Activated T-helper 1 cell treated with anti-CD3 and anti-CD28 coated beads, Interleukin-12 subunit alpha, Interleukin-12 subunit beta, Interleukin-2, Interleukin-4 antibody, amounts not matched to agents 30 ng/mL and 10 ng/mL and 1 ng/mL, durations not matched to agents 14 hours and 24 hours and 36 hours (primary cell): ENCODE data around the gene PGAM5. TPM values are rescaled to one million over a fixed set of nuclear protein-coding genes. Genes with fewer than 3 reads are reported as not detected.

Source experiments
- DNase-seq: peaks from one replicate; pipeline ENCODE4 v3.0.0; 2021; ENCODE audit warnings: low spot score
- H3K27ac Mint-ChIP-seq: one replicate; pipeline ENCODE4 v1.8.0; 2021; ENCODE audit warnings: mild to moderate bottlenecking, mixed read lengths
- H3K27me3 Mint-ChIP-seq: one replicate; pipeline ENCODE4 v1.8.0; 2022; ENCODE audit warnings: mild to moderate bottlenecking, moderate library complexity, mixed read lengths; ENCODE audit not compliant: insufficient read depth
- H3K36me3 Mint-ChIP-seq: one replicate; pipeline ENCODE4 v1.8.0; 2021; ENCODE audit warnings: low read depth, mixed read lengths
- H3K4me1 Mint-ChIP-seq: one replicate; pipeline ENCODE4 v1.8.0; 2021; ENCODE audit warnings: low read depth, mixed read lengths
- H3K4me3 Mint-ChIP-seq: one replicate; pipeline ENCODE4 v1.8.0; 2021; ENCODE audit warnings: mild to moderate bottlenecking, moderate library complexity, mixed read lengths
- H3K9me3 Mint-ChIP-seq: one replicate; pipeline ENCODE4 v1.8.0; 2021; ENCODE audit warnings: mixed read lengths
- intact Hi-C: fragments of 100-400 bp; cut with micrococcal nuclease; formaldehyde crosslinking; loops from one replicate; pipeline ENCODE4 v1.15.1; 2024
- total RNA-seq: library from RNA; stranded (reverse); gene quantifications from 2 replicates; pipeline ENCODE4 v1.2.3, GENCODE V29; 2022

PGAM5 gene
- total RNA-seq, 1 donor from 2014 or later = 111 TPM

DNA sequence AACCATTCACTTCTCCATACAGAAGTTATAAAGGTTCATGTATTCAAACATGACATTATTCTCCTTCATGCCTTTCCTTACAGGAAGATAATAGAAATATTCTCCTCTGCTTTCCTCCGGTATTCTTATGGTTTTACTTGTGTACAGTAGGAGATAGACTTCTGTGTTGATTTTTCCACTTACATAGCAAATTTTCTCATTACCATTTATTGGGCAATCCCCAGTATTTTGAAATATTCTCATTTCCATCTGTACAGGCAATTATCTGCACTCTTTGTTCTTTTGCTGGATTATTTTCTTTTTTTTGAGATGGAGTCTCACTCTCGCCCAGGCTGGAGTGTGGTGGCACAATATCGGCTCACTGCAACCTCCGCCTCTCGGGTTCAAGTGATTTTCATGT, 12.3 kb upstream of the PGAM5 start:
- Mint-ChIP-seq H3K4me3 (no peak overlapping the region), H3K27ac (no peak overlapping the region), H3K9me3 (no peaks in the 10 kb centered on the region), H3K27me3 (no peaks in the 10 kb centered on the region), H3K36me3 (peaks cover 27% of the 10 kb centered on the region), H3K4me1 (no peaks in the 10 kb centered on the region)
- intact Hi-C loops = no loop called here
- DNase-seq = no peak

- DNase-seq = no peak
- Mint-ChIP-seq H3K9me3 (no peaks in the 10 kb centered on the region), H3K36me3 (peaks cover 33% of the 10 kb centered on the region)
Measured at GRCh38 chr12:132700212-132700822, 10.3 kb upstream of the PGAM5 start.

DNA sequence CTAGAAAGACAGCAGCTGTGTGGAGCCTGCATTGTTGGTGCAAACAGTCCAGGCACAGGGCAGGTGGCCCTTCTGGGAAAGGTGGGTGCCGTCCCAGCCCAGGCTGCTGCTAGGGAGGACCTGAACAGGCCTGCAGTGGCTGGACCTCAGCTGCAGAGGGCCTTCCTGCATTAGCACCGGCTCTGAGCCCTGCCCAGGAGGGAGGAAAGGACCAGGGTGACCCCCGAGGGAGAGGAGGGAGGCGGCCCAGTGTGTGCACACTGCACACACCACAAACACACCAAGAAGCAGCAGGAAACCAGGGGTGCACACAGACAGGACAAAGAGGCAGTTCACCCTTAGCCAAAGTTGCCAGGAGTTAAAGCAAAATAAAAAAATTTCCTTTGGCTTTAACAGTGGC, 8.0 kb upstream of the PGAM5 start:
- no peak overlapping the region for H3K4me3 Mint-ChIP-seq
- no peaks in the 10 kb centered on the region for H3K9me3 Mint-ChIP-seq
- no peak for DNase-seq
- no peaks in the 10 kb centered on the region for H3K4me1 Mint-ChIP-seq
- peaks cover 34% of the 10 kb centered on the region for H3K36me3 Mint-ChIP-seq
- H3K27ac Mint-ChIP-seq = no peak overlapping the region
- no peaks in the 10 kb centered on the region for H3K27me3 Mint-ChIP-seq
- intact Hi-C loops = no loop called here

More at GRCh38 chr12:132700212-132700822, 10.3 kb upstream of the PGAM5 start:
- H3K27ac Mint-ChIP-seq = no peak overlapping the region
- intact Hi-C loops = no loop called here
- no peaks in the 10 kb centered on the region for H3K27me3 Mint-ChIP-seq
- H3K4me3 Mint-ChIP-seq = no peak overlapping the region
- H3K4me1 Mint-ChIP-seq = no peaks in the 10 kb centered on the region

GRCh38 chr12:132703641-132704040, 7.0 kb upstream of the PGAM5 start:
- Mint-ChIP-seq H3K27me3 (no peaks in the 10 kb centered on the region), H3K27ac (no peak overlapping the region), H3K4me1 (no peaks in the 10 kb centered on the region), H3K4me3 (no peak overlapping the region), H3K36me3 (peaks cover 31% of the 10 kb centered on the region), H3K9me3 (no peaks in the 10 kb centered on the region)
- DNase-seq = no peak
- intact Hi-C loops = no loop called here

- Mint-ChIP-seq H3K4me3 (peak overlapping the region; percentile 41), H3K9me3 (no peaks in the 10 kb centered on the region), H3K36me3 (peaks cover 20% of the 10 kb centered on the region), H3K27ac (no peak overlapping the region), H3K4me1 (peaks cover 7% of the 10 kb centered on the region), H3K27me3 (no peaks in the 10 kb centered on the region)
- intact Hi-C loops = no loop called here
- no peak for DNase-seq
Measured at GRCh38 chr12:132707241-132707640, 3.4 kb upstream of the PGAM5 start.

DNA sequence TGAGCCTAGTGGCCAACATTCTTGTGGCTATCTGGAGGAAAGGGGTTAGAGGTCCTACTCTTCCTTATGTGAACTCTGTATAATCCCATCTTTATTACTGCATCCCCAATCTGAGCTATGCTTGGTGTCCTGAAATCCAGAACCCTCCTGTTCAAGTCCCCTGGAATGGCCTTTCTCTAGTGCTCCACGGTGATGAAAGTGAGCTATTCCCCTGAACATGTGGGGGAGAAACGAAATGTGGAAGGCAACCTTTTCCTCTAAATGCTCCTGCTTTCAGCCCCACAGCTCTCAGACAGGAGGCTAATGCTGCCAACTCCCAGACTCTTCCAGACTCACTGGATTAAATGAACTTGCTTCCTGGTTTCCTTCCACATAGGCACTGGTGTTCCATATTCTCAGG, 2.5 kb upstream of the PGAM5 start:
- Mint-ChIP-seq H3K27ac (no peak overlapping the region), H3K4me3 (no peak overlapping the region), H3K27me3 (no peaks in the 10 kb centered on the region), H3K9me3 (no peaks in the 10 kb centered on the region), H3K36me3 (peaks cover 20% of the 10 kb centered on the region), H3K4me1 (peaks cover 9% of the 10 kb centered on the region)
- DNase-seq = no peak
- intact Hi-C loops = no loop called here

DNA sequence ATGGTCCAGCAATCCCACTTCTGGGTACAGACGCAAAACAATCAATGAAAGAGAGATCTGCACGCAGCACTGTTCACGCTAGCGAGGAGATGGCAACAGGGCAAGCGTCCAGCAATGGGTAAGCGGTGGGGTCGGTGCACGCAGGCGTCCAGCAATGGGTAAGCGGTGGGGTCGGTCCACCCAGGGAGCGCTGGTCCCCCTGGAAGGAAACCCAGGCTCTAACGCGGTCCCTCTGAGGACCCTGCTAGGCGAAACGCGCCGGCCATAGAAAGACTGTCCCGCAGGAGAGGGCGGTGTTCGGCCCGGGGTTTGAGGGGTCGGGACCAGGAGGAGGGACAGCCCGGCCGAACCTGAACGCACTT, 618 bp upstream of the PGAM5 start:
- H3K4me1 Mint-ChIP-seq = peaks cover 15% of the 10 kb centered on the region
- intact Hi-C loops = loop anchor here (1.0 kb wide), 4 partner anchors 23 to 177 kb away; partner anchors contain the start of genes CHFR, GOLGA3, POLE and PXMP2
- no peaks in the 10 kb centered on the region for H3K9me3 Mint-ChIP-seq
- H3K36me3 Mint-ChIP-seq = peaks cover 14% of the 10 kb centered on the region
- H3K27me3 Mint-ChIP-seq = no peaks in the 10 kb centered on the region
- H3K27ac Mint-ChIP-seq = peak overlapping the region; percentile 96
- H3K4me3 Mint-ChIP-seq = peak overlapping the region; percentile 92
- peak; percentile 12 for DNase-seq

- peaks cover 15% of the 10 kb centered on the region for H3K4me1 Mint-ChIP-seq
- H3K27me3 Mint-ChIP-seq = no peaks in the 10 kb centered on the region
- peak; percentile 25 for DNase-seq
- H3K36me3 Mint-ChIP-seq = peaks cover 14% of the 10 kb centered on the region
- intact Hi-C loops = no loop called here
- H3K9me3 Mint-ChIP-seq = no peaks in the 10 kb centered on the region
- H3K4me3 Mint-ChIP-seq = peak overlapping the region; percentile 89
- peak overlapping the region; percentile 23 for H3K27ac Mint-ChIP-seq
Measured at GRCh38 chr12:132711080-132711843, 620 bp downstream of the PGAM5 start.

DNA sequence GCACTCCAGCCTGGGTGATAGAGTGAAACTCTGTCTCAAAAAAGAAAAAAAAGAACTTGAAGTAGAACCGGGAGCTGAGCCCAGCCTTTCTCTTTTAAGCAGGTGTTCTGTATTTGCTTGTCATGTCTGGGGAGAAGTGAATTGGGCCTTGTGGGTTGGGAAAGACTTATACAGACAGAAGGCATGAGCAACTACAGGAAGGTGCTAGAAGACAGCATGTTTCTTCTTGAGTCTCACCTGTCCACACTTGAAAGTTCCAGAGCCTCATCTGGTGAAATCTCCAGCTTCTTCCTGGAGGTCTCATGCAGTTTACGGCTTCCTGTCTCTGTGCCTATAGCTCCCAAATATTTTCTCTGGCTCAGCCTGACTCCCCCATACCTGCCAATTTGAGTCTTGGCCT, 2.5 kb downstream of the PGAM5 start:
- no peak for DNase-seq
- Mint-ChIP-seq H3K36me3 (peaks cover 14% of the 10 kb centered on the region), H3K9me3 (no peaks in the 10 kb centered on the region), H3K27me3 (no peaks in the 10 kb centered on the region), H3K27ac (no peak overlapping the region), H3K4me1 (peaks cover 15% of the 10 kb centered on the region), H3K4me3 (peak overlapping the region; percentile 37)
- intact Hi-C loops = no loop called here

- no peaks in the 10 kb centered on the region for H3K27me3 Mint-ChIP-seq
- H3K36me3 Mint-ChIP-seq = peaks cover 27% of the 10 kb centered on the region
- H3K27ac Mint-ChIP-seq = no peak overlapping the region
- peaks cover 10% of the 10 kb centered on the region for H3K4me1 Mint-ChIP-seq
- no peak overlapping the region for H3K4me3 Mint-ChIP-seq
- H3K9me3 Mint-ChIP-seq = no peaks in the 10 kb centered on the region
- no peak for DNase-seq
- intact Hi-C loops = no loop called here
Measured at GRCh38 chr12:132715874-132716273, 5.2 kb downstream of the PGAM5 start.

DNA sequence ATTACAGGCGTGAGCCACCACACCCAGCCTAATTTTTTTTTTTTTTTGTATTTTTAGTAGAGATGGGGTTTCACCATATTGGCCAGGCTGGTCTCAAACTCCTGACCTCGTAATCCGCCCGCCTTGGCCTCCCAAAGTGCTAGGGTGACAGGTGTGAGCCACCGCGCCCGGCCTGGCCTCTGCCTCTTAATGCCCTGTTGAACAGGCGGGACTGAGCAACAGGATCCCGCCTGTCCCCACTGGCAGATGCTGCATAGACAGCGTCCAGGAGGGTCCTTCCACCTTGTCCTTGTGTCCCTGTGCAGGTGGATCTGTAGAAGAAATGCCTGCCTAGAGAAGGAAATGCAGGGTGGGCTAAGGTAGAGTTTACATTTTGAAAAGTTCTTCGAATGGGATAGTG, 5.7 kb downstream of the PGAM5 start:
- no peaks in the 10 kb centered on the region for H3K27me3 Mint-ChIP-seq
- no peak overlapping the region for H3K4me3 Mint-ChIP-seq
- intact Hi-C loops = no loop called here
- H3K27ac Mint-ChIP-seq = no peak overlapping the region
- H3K4me1 Mint-ChIP-seq = peaks cover 10% of the 10 kb centered on the region
- no peak for DNase-seq
- no peaks in the 10 kb centered on the region for H3K9me3 Mint-ChIP-seq
- peaks cover 30% of the 10 kb centered on the region for H3K36me3 Mint-ChIP-seq

DNA sequence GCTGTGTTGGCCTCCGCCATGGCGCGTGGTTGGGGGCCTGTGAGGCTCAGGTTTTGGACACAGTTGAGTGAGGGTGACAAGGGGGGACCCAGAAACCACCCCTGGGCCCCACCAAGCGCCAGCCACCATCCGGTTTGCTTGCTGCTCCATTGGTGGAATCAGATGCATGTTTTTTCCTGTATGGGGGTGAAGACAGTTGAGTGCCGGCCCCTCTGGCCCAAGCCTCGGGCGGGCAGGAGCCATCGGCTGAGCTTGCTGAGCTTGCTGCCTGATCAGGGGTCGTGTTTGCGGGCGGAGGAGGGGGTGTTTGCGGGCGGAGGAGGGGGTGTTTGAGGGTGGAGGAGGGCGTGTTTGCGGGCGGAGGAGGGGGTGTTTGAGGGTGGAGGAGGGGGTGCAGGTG, 6.4 kb downstream of the PGAM5 start:
- Mint-ChIP-seq H3K9me3 (no peaks in the 10 kb centered on the region), H3K27ac (no peak overlapping the region), H3K27me3 (no peaks in the 10 kb centered on the region), H3K4me1 (peaks cover 10% of the 10 kb centered on the region), H3K4me3 (no peak overlapping the region), H3K36me3 (peaks cover 30% of the 10 kb centered on the region)
- intact Hi-C loops = no loop called here
- DNase-seq = no peak

DNA sequence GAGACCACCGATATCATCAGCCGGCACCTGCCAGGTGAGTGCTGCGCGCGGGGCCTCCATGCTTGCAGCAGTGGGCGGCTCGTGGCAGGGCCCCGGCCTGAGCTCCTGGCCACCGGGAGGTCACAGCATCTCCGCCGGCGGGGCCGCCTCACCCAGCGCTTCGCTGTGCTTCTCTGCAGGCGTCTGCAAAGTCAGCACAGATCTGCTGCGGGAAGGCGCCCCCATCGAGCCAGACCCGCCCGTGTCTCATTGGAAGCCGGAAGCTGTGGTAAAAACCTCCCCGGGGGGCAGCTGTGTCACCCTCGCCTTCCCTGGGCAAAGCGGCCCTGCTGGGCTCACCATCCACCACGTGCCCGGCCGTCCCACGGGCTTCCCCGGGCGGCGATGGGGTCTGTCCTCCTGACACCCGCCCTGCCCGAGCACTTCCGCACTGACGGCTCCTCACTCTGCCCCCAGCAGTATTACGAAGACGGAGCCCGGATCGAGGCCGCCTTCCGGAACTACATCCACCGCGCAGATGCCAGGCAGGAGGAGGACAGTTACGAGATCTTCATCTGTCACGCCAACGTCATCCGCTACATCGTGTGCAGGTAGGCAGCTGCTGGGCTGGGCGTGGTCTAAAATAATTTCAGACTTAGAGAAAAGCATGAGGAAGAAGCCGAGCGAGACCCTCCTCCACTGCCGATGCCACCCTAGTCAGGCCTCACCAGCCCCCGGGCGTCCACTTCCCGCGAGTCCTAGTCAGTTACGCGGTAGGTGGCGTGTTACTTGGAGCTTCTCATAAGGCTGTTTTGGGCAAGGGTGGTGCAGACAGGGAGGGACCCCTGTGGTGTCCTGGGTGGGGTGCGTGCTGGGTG, 7.1 kb downstream of the PGAM5 start:
- H3K27ac Mint-ChIP-seq = no peak overlapping the region
- no peaks in the 10 kb centered on the region for H3K9me3 Mint-ChIP-seq
- peaks cover 29% of the 10 kb centered on the region for H3K36me3 Mint-ChIP-seq
- H3K4me3 Mint-ChIP-seq = no peak overlapping the region
- H3K4me1 Mint-ChIP-seq = peaks cover 6% of the 10 kb centered on the region
- H3K27me3 Mint-ChIP-seq = no peaks in the 10 kb centered on the region
- intact Hi-C loops = no loop called here
- no peak for DNase-seq
